ENCODE results near the gene DDAH1. TPM values are rescaled to one million over a fixed set of nuclear protein-coding genes. Genes with fewer than 3 reads are reported as not detected.
A peak's percentile ranks its signal among the peaks of the same experiment; 100 is the strongest.

DDAH1 gene
- total RNA-seq, 1 experiment from 2014 or later, result 34.3 TPM

GRCh38 chr1:85279458-85280080, 185.4 kb downstream of the DDAH1 start:
- no peak for DNase-seq (ENCODE audit: extremely low read depth, low read depth)

GRCh38 chr1:85278853-85279314, 186.1 kb downstream of the DDAH1 start:
- peak; percentile 70 for DNase-seq (ENCODE audit: extremely low read depth, low read depth)

DNA sequence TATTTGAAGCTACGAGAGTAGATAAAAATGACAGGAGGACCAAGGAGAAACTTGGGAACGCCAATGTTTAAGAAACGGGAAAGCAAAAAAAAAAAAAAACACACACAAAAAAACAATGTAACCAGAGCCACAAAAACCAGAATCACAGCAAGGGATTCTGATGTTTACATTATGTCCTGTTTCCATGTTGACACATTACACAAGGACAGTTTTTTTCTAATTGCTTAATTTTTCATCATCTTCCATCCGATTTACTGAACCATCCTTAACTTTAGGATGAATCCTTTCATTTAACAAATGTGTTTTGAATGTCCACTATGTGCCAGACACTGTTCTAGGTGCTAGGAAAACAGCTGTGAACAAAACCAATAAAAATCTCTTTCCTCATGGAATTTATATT, 187.2 kb downstream of the DDAH1 start:
- DNase-seq (ENCODE audit: extremely low read depth, low read depth), result no peak

GRCh38 chr1:85276978-85277639, 187.8 kb downstream of the DDAH1 start:
- DNase-seq (ENCODE audit: extremely low read depth, low read depth), result no peak

GRCh38 chr1:85276215-85276977, 188.6 kb downstream of the DDAH1 start, which contains the start of gene BCL10:
Gene BCL10 (minus strand): TSS chr1:85276632. CDS start chr1:85276352, 280 bp downstream.
- peak; percentile 96 for DNase-seq (ENCODE audit: extremely low read depth, low read depth)

DNA sequence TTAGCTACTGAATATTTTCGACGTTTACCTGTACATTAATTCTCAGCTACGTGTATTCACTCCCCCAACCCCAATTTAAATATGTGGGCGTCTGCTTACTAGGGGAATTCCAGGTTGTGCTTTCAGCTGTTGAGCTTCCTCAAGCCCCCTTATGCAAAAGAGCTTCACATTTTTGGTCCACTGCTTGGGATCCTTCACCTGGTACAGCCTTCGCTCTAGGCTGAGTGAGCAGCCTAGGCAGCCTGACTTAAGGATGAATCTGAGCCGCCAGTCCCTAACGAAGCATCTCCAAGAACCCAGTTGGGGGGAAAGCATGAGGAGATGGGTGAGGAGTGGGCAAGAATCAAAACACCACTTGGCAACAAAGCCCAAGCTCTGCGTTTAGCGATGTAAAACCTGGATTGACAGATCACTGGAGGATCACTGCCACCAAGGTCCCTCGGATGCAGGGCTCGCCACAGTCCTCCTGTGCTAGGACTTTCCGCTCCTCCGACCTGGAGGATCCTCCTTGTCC, 189.2 kb downstream of the DDAH1 start:
- no peak for DNase-seq (ENCODE audit: extremely low read depth, low read depth)

- no peak for DNase-seq (ENCODE audit: extremely low read depth, low read depth)
These were observed 189.9 kb downstream of the DDAH1 start for GRCh38 chr1:85274969-85275453.

GRCh38 chr1:85273397-85273796, 191.6 kb downstream of the DDAH1 start:
- no peak for DNase-seq (ENCODE audit: extremely low read depth, low read depth)

DNA sequence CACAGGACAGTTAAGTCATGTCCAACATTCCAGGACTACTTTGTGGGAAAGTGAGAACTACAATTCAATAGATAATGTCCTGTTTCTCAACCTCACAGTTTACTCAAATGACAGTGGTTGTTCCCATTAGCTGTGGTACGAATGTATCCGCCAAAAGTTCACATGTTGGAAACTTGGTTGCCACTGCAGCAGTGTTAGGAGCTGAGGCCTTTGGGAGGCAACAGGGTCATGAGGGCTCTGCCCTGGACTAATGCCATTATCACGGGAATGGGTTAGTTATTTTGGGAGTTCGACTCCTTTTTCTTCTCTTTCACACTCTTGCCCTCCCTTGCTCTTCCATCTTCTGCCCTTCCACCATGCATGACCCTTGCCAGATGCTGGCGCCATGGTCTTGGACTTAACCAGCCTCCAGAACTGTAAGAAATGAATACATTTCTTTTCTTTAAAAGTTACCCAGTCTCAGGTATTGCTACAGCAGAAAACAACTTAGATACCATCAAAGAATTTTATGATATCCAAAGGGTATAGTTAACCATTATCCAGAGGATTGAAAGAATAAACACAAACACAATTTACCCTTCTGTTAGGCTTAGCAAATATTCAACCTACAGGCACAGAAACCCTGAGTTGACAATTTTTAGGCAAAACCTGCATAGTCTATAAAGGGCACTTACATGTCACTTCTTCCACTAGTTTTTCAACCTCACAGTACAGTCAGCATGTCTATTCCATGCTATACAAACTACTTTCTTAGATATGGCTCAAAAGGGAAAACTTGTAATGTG, 196.0 kb downstream of the DDAH1 start:
- DNase-seq (ENCODE audit: extremely low read depth, low read depth), result no peak

Small RNA genes lying within 50 kb of the gene (small RNA-seq; reads per million reads assigned to genes)
- 0 reads per million in 2 experiments for gene RF00019

Other genes starting within 250 kb of the DDAH1 start
- gene C1orf52, start 205.5 kb downstream of the DDAH1 start, total RNA-seq (2014; rRNA removed; shearing (Covaris generic)), result 16.7 and 20.4 TPM in 2 replicates
- gene BCL10, start 188.5 kb downstream of the DDAH1 start, total RNA-seq (2014; rRNA removed; shearing (Covaris generic)), result 19.2 and 19.8 TPM in 2 replicates
- 5.3 and 5.7 TPM in 2 replicates for gene CCN1, start 115.6 kb upstream of the DDAH1 start, total RNA-seq (2014; rRNA removed; shearing (Covaris generic))
- gene ZNHIT6, start 243.3 kb upstream of the DDAH1 start, total RNA-seq (2014; rRNA removed; shearing (Covaris generic)), result 15.7 and 16.6 TPM in 2 replicates